ENCODE measurements around the gene PCDH12. TPM values are rescaled to one million over a fixed set of nuclear protein-coding genes. Genes with fewer than 3 reads are reported as not detected.

Gene PCDH12
- total RNA-seq, 1 experiment from 2014 or later: 0.02 TPM

- no peak overlapping the region for H2AFZ ChIP-seq (ENCODE audit: low read depth, low read length, poor library complexity, severe bottlenecking)
- no peaks in the 10 kb centered on the region for H3K9me2 ChIP-seq (ENCODE audit: insufficient read depth)
- H3K4me3 ChIP-seq (replicated peaks in 1 of 2; ENCODE audit: low read depth in 1 of 2, low read length in 2 of 2): no peak overlapping the region
- no peaks in the 10 kb centered on the region for H4K20me1 ChIP-seq (ENCODE audit: insufficient read depth)
- CTCF ChIA-PET: no interaction called here
- peaks cover 42 to 75% of the 10 kb centered on the region in 2 experiments for H3K36me3 ChIP-seq (ENCODE audit: control insufficient read depth in 1 of 2, insufficient read depth in 2 of 2, low read length in 2 of 2)
- peaks cover under 1% of the 10 kb centered on the region in 2 experiments; a peak in 2 of 4 replicates for H3K4me1 ChIP-seq (ENCODE audit: control insufficient read depth in 1 of 2, insufficient read depth in 2 of 2, low read length in 2 of 2)
- POLR2A ChIA-PET: no interaction called here
- peaks cover 19% of the 10 kb centered on the region for H3K79me2 ChIP-seq (ENCODE audit: insufficient read depth, low read length)
- DNase-seq (ENCODE audit: low read depth, low spot score) (no peak), ATAC-seq (no peak)
- H3K4me2 ChIP-seq (ENCODE audit: low read length): no peak overlapping the region
- TF ChIP-seq CBX3 (IDR thresholded peaks at IDR 0.05; ENCODE audit: low read depth) (no peak), ZFX (IDR thresholded peaks at IDR 0.05) (no peak), POLR2A (IDR thresholded peaks at IDR 0.05; ENCODE audit: borderline replicate concordance, extremely low read depth, insufficient read depth, insufficient read length) (no peak), RAD21 (IDR thresholded peaks at IDR 0.05; ENCODE audit: low read depth) (no peak), REST (IDR thresholded peaks at IDR 0.05; ENCODE audit: low read depth) (no peak), MAX (IDR thresholded peaks at IDR 0.05) (no peak), TCF7L2 (IDR thresholded peaks at IDR 0.05; ENCODE audit: borderline replicate concordance, extremely low read depth, insufficient read depth, insufficient read length) (no peak), SP1 (IDR thresholded peaks at IDR 0.05; ENCODE audit: low read depth) (no peak), SRF (IDR thresholded peaks at IDR 0.05; ENCODE audit: low read depth) (no peak), CEBPB (IDR thresholded peaks at IDR 0.05; ENCODE audit: low read depth) (no peak), CTCF (IDR thresholded peaks at IDR 0.05 in 2 of 3, conservative IDR thresholded peaks at IDR 0.05 in 1 of 3; ENCODE audit: borderline replicate concordance in 1 of 3, insufficient read depth in 1 of 3, low read depth in 2 of 3, low read length in 2 of 3) (no peak), FOSL1 (IDR thresholded peaks at IDR 0.05; ENCODE audit: low read depth) (no peak), SIN3A (IDR thresholded peaks at IDR 0.05; ENCODE audit: low read depth) (no peak), ZBTB33 (IDR thresholded peaks at IDR 0.05; ENCODE audit: extremely low read depth, insufficient replicate concordance, low read length) (no peak), ATF3 (IDR thresholded peaks at IDR 0.05) (no peak), POLR2AphosphoS5 (IDR thresholded peaks at IDR 0.05; ENCODE audit: low read depth, low read length) (no peak)
- no peak overlapping the region for H3K9ac ChIP-seq (ENCODE audit: low read length)
- no peak overlapping the region for H3K27ac ChIP-seq (ENCODE audit: low read depth, low read length)
- H3K9me3 ChIP-seq (ENCODE audit: control insufficient read depth in 1 of 2, insufficient read depth in 1 of 2, low read depth in 1 of 2, low read length in 2 of 2): no peaks in the 10 kb centered on the region
- H3K27me3 ChIP-seq (ENCODE audit: insufficient read depth, low read length): no peaks in the 10 kb centered on the region
- intact Hi-C loops (cut with micrococcal nuclease): no loop called here
- no TSS peak for BruUV-seq (replicated peaks)
- RAD21 ChIA-PET (ENCODE audit: low non-redundant PET in 1 of 2, low total read pairs in 2 of 2, uncharacterized antibody in 2 of 2, unreplicated experiment in 2 of 2): no interaction called here
These were observed 28.5 kb downstream of the PCDH12 start for GRCh38 chr5:141929398-141930058.

Measured in HCT116 (cell line).